Activated T-cell treated with anti-CD3 and anti-CD28 coated beads for 48 hours (primary cell): Measurements from ENCODE around the gene KCNC3.
"Not testable (repeated sequence)": the region's sequence is repeated elsewhere in the genome, so short reads cannot be mapped to it uniquely, and the experiment has no call there.

ENCODE experiments used
- DNase-seq: peaks from one replicate; pipeline ENCODE4 v3.0.0-alpha.2; 2020; ENCODE audit warnings: low read depth

The KCNC3 gene

GRCh38 chr19:50353487-50353880, 24.3 kb upstream of the KCNC3 start:
- DNase-seq = not testable (repeated sequence)

DNA sequence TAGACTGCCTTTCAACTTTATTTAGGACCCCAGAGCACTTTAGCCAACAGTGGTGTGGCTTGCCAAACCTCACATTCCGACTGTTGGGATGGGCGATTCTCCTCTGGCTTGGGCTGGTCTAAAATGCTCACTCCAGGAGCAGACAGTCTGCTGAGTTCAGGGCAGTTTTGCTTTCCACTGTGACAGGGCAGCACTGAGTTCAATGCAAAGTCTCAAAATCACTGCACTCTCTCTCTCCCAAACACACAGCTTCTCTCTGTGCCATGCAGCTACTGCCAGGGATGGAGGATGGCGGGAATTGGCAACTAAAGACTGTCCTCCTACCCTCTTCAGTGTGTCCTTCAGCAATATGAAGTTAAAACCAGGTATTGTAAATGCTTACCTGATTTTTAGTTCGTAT, 23.1 kb upstream of the KCNC3 start:
- DNase-seq = no peak

GRCh38 chr19:50349277-50350057, 20.3 kb upstream of the KCNC3 start:
- DNase-seq = no peak

- DNase-seq = not testable (repeated sequence)
Observed at GRCh38 chr19:50347089-50347581, 18.0 kb upstream of the KCNC3 start.

- DNase-seq = no peak
Observed at GRCh38 chr19:50344661-50345318, 15.6 kb upstream of the KCNC3 start.

GRCh38 chr19:50341091-50341564, 12.0 kb upstream of the KCNC3 start:
- DNase-seq = no peak

GRCh38 chr19:50340331-50340730, 11.2 kb upstream of the KCNC3 start:
- DNase-seq = no peak

- not testable (repeated sequence) for DNase-seq
Observed at GRCh38 chr19:50337031-50337430, 7.9 kb upstream of the KCNC3 start.

- DNase-seq = no peak
Observed at GRCh38 chr19:50334741-50335421, 5.7 kb upstream of the KCNC3 start.

- peak; percentile 83 for DNase-seq
Observed at GRCh38 chr19:50333737-50334617, 4.8 kb upstream of the KCNC3 start.

DNA sequence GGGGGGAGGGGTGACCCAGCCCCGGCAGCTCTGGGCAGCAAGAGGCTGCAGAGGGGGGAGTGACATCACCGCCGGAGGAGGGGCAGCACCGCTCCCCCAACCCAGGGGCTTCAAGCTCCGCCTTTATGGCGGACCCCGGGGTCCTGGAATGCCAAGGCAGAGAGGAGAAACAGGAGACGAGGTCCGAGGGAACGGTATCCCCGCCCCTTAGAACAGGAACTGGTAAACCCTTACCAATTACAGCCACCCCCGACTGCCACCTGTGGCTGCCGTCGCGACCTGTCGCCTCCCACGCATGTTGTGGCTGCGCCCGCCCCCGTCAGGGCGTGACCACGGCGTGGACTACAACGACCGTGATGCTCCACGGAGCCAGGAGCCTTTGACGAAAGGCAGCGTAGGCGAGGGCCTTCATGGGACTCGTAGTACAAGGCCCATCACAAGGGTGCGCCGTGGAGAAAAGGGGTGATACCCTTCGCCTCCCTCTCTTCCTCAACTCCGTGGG, 4.1 kb upstream of the KCNC3 start:
- peak; percentile 93 for DNase-seq

DNA sequence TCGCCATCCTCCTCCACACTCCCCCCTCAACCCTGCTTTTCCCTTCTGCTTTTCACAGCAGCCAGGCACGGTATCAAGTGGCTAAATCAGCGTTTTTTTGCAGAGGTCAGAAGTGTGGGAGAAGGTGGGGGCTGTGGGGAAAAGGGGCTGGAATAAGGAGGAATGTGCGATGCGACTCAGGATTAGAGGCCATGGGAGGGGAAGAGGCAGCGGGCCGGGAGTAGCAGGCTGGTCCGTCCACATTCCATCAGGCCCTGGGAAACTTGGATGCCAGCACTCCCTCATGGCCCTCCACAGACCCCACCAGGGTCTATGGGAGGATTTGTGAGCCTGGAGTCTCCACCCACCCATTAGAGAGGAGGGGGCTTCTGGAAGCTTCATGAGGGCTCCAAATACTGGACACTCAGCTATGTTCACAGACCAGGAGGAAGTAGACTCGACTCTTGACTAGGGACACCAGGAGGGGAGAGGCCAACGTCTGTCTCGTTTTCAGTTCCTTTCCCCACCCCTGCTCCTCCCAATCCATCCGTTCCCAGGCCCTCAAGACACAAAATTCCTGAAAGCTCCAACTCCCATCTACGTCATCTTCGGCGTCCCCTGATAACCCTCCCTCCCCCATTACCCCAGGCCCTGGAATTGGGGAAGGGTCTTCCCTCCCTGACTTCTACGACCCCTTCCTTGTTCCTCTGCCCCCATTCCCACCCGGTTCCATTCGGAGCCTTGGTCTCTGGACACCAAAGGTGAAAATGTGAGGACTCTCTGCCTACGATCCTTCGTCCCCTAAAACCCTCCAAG, 3.3 kb upstream of the KCNC3 start:
- DNase-seq = no peak

DNA sequence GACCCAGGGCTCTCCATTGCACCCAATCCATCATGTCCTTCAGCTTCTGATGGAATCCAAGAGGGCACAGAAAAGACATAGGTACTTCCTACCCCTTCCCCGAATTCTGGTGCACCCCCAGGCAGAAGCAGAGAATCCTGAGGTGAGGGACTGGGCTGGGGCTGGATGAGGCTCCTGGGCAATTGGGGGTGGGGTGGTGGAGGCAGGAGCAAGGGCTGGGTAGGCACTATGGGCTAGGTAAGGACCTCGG, 2.7 kb upstream of the KCNC3 start:
- no peak for DNase-seq

- DNase-seq = no peak
Observed at GRCh38 chr19:50331221-50331993, 2.2 kb upstream of the KCNC3 start.

GRCh38 chr19:50330365-50331078, 1.3 kb upstream of the KCNC3 start:
- peak; percentile 94 for DNase-seq

GRCh38 chr19:50329926-50330294, 733 bp upstream of the KCNC3 start:
- DNase-seq = not testable (repeated sequence)

- no peak for DNase-seq
Observed at GRCh38 chr19:50328873-50329145, 368 bp downstream of the KCNC3 start.

GRCh38 chr19:50328224-50328872, 829 bp downstream of the KCNC3 start:
- peak; percentile 55 for DNase-seq
